CD14-positive monocyte (primary cell): ENCODE measurements around the gene EYA3. TPM values are rescaled to one million over a fixed set of nuclear protein-coding genes. Genes with fewer than 3 reads are reported as not detected.

ENCODE experiments used
- DNase-seq, 3 donors: peaks; one replicate each; pipeline ENCODE4 v3.0.0-alpha.2; 2011 to 2022
- H2AFZ ChIP-seq: 2 replicates; pipeline ENCODE4 v1.6.0; 2012; ENCODE audit warnings: mild to moderate bottlenecking, low read depth, low read length, inconsistent platforms; ENCODE audit not compliant: insufficient read depth, poor library complexity, severe bottlenecking
- H3K27ac ChIP-seq, 2 donors: 1 replicate in 1 of 2; 2 replicates in 1 of 2; pipeline ENCODE4 v1.5.1; 2012 to 2013; ENCODE audit warnings: low read length in 2 of 2, control low read depth in 1 of 2, inconsistent platforms in 1 of 2, low read depth in 1 of 2, mild to moderate bottlenecking in 1 of 2
- H3K27me3 ChIP-seq, 2 donors: one replicate each; pipeline versions ENCODE4 v1.6.0 to v1.6.1; 2011 to 2013; ENCODE audit warnings: low read length in 2 of 2; ENCODE audit not compliant: control insufficient read depth in 2 of 2, insufficient read depth in 2 of 2
- H3K36me3 ChIP-seq, 2 donors: replicated peaks in 1 of 2; 1 replicate in 1 of 2; 2 replicates in 1 of 2; pipeline versions ENCODE4 v1.5.1 to v1.6.1; 2012 to 2013; ENCODE audit warnings: low read length in 2 of 2, control low read depth in 1 of 2, inconsistent platforms in 1 of 2, mild to moderate bottlenecking in 1 of 2; ENCODE audit not compliant: insufficient read depth in 2 of 2, control insufficient read depth in 1 of 2
- H3K4me1 ChIP-seq, 2 donors: 1 replicate in 1 of 2; 2 replicates in 1 of 2; pipeline versions ENCODE4 v1.5.1 to v1.6.1; 2012 to 2013; ENCODE audit warnings: low read length in 2 of 2, control low read depth in 1 of 2, inconsistent platforms in 1 of 2, mild to moderate bottlenecking in 1 of 2, moderate library complexity in 1 of 2; ENCODE audit not compliant: insufficient read depth in 2 of 2, control insufficient read depth in 1 of 2
- H3K4me2 ChIP-seq: replicated peaks from 2 replicates; pipeline ENCODE3; 2012; ENCODE audit warnings: low read length, moderate library complexity, mild to moderate bottlenecking; ENCODE audit not compliant: poor library complexity, severe bottlenecking; ENCODE audit errors: extremely low read depth
- H3K4me3 ChIP-seq, 3 experiments: fragments of 200-600 bp in 1 of 3; sonication (generic) in 1 of 3; replicated peaks in 1 of 3; 1 replicate in 2 of 3; 2 replicates in 1 of 3; pipeline ENCODE4 v1.5.1; 2011 to 2013; ENCODE audit warnings: low read length in 3 of 3, mild to moderate bottlenecking in 3 of 3, control low read depth in 2 of 3, low read depth in 2 of 3, inconsistent platforms in 1 of 3, moderate library complexity in 1 of 3
- H3K79me2 ChIP-seq: 2 replicates; pipeline ENCODE4 v1.6.0; 2012; ENCODE audit warnings: mild to moderate bottlenecking, control low read depth, inconsistent platforms, low read length, moderate library complexity; ENCODE audit not compliant: insufficient read depth
- H3K9ac ChIP-seq: 2 replicates; pipeline ENCODE4 v1.6.0; 2017; ENCODE audit warnings: low read length, mild to moderate bottlenecking; ENCODE audit not compliant: insufficient read depth, poor library complexity, severe bottlenecking
- H3K9me3 ChIP-seq, 2 donors: replicated peaks in 1 of 2; 1 replicate in 1 of 2; 2 replicates in 1 of 2; pipeline versions ENCODE4 v1.5.1 to v1.6.1; 2012 to 2013; ENCODE audit warnings: low read length in 2 of 2, control low read depth in 1 of 2; ENCODE audit not compliant: control insufficient read depth in 1 of 2, insufficient read depth in 1 of 2
- H4K20me1 ChIP-seq: 2 replicates; pipeline ENCODE4 v1.6.0; 2012; ENCODE audit warnings: mild to moderate bottlenecking, low read length, control low read depth, moderate library complexity; ENCODE audit not compliant: insufficient read depth
- H3K27ac Mint-ChIP-seq, 7 donors: one replicate each; pipeline ENCODE4 v1.8.0; 2020; ENCODE audit warnings: mild to moderate bottlenecking in 7 of 7, mixed read lengths in 7 of 7, moderate library complexity in 6 of 7, inconsistent platforms in 2 of 7
- H3K27me3 Mint-ChIP-seq, 3 donors: one replicate each; pipeline ENCODE4 v1.8.0; 2021 to 2022; ENCODE audit warnings: low read depth in 3 of 3, mild to moderate bottlenecking in 3 of 3, mixed read lengths in 3 of 3, moderate library complexity in 3 of 3, inconsistent platforms in 1 of 3
- H3K36me3 Mint-ChIP-seq, 2 donors: one replicate each; pipeline ENCODE4 v1.8.0; 2020; ENCODE audit warnings: mixed read lengths in 2 of 2, inconsistent platforms in 1 of 2, mild to moderate bottlenecking in 1 of 2
- H3K4me1 Mint-ChIP-seq: one replicate; pipeline ENCODE4 v1.8.0; 2020; ENCODE audit warnings: mild to moderate bottlenecking, mixed read lengths
- H3K4me3 Mint-ChIP-seq, 2 donors: one replicate each; pipeline ENCODE4 v1.8.0; 2020; ENCODE audit warnings: mild to moderate bottlenecking in 2 of 2, mixed read lengths in 2 of 2, moderate library complexity in 1 of 2
- H3K9me3 Mint-ChIP-seq, 7 donors: one replicate each; pipeline ENCODE4 v1.8.0; 2020 to 2022; ENCODE audit warnings: mixed read lengths in 7 of 7, mild to moderate bottlenecking in 6 of 7, moderate library complexity in 6 of 7, inconsistent platforms in 2 of 7
- CTCF ChIP-seq: fragments of 200-600 bp; IDR thresholded peaks from one replicate; pipeline ENCODE4 v1.8.0; 2022; ENCODE audit warnings: antibody characterized with exemption, mild to moderate bottlenecking
- WGBS: methylation state at CpG from one replicate; pipeline ENCODE4 v1.1.5; 2013; ENCODE audit warnings: missing lambda C conversion rate; ENCODE audit not compliant: insufficient coverage; 5-methylcytosine and 5-hydroxymethylcytosine counted together
- intact Hi-C, 2 donors: fragments of 100-400 bp; cut with micrococcal nuclease; formaldehyde crosslinking; loops; one replicate each; pipeline versions ENCODE4 v1.15.0 to v1.15.1; 2023
- polyA plus RNA-seq, 3 donors: library from polyadenylated mRNA; depleted of rRNA in 1 of 3; unstranded in 2 of 3; stranded (reverse) in 1 of 3; fragments of 300-500 nt in 2 of 3; fragments of >200 nt in 1 of 3; fragmentation: Illumina TruSeq in 2 of 3; gene quantifications; 1 replicate in 2 of 3; 2 replicates in 1 of 3; pipeline ENCODE4 v1.2.3, GENCODE V29; 2012 to 2021

EYA3 gene
- polyA plus RNA-seq, 3 donors = 3.3 to 21.1 (median 3.7) TPM

DNA sequence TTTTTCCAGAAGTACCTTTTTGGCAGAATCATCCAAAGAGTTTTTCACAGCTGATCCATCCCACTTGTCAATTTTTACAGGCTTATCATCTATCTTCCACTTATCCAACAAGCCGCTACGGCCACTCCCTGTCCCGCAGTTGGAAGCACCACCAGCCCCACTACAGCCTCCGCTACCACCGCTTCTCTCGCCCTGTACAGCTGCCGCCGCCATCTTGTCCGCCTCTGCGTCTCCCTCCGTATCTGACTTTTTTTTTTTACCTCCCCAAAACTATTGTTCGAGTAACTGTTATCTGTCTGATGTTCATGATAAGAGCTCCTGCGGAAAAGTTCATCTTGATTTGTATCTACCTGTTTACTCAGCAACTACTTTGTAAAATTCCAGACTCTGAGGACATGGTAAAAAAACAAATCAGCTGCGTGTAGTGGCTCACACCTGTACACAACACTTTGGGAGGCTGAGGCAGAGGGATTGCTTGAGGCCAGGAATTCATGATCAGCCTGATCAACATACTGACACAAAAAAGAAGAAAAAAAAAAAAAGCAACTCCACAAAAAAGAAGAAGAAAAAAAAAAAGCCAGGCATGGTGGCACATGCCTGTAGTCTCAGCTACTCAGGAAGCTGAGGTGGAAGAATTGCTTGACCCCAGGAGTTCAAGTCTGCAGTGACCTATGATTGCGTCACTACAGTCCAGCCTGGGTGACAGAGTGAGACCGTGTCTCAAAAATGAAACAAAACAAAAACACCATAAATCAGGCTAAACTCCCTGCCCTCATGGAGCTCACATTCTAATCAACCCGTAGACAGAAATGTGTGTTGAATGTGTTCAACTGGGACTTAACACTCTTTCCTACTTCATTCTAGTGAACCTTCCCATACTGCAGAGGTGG is 8.0 kb upstream of the EYA3 start:
- DNase-seq = peak in 2 of 3 donors; percentile 50 to 62
- Histone ChIP-seq H3K27ac (peak overlapping the region in 1 of 2 donors; percentile 51), H2AFZ (peak overlapping the region; percentile 53), H3K36me3 (no peaks in the 10 kb centered on the region), H4K20me1 (no peaks in the 10 kb centered on the region), H3K27me3 (no peaks in the 10 kb centered on the region), H3K9me3 (no peaks in the 10 kb centered on the region), H3K4me1 (peaks cover 8 to 13% of the 10 kb centered on the region in 2 donors), H3K9ac (no peak overlapping the region), H3K4me3 (no peak overlapping the region), H3K79me2 (no peaks in the 10 kb centered on the region), H3K4me2 (no peak overlapping the region)
- Mint-ChIP-seq H3K4me3 (no peak overlapping the region), H3K27me3 (no peaks in the 10 kb centered on the region), H3K9me3 (peaks cover 0 to 8% (median 3%) of the 10 kb centered on the region in 7 donors), H3K27ac (peak overlapping the region in 6 of 7 donors; percentile 12 to 83 (median 64)), H3K4me1 (peaks cover 16% of the 10 kb centered on the region), H3K36me3 (peaks cover 0 to 5% of the 10 kb centered on the region in 2 donors)
- intact Hi-C loops = no loop called here
- 96% methylated on average over 11 of the region's 17 CpGs for WGBS
- no peak for TF ChIP-seq CTCF

DNA sequence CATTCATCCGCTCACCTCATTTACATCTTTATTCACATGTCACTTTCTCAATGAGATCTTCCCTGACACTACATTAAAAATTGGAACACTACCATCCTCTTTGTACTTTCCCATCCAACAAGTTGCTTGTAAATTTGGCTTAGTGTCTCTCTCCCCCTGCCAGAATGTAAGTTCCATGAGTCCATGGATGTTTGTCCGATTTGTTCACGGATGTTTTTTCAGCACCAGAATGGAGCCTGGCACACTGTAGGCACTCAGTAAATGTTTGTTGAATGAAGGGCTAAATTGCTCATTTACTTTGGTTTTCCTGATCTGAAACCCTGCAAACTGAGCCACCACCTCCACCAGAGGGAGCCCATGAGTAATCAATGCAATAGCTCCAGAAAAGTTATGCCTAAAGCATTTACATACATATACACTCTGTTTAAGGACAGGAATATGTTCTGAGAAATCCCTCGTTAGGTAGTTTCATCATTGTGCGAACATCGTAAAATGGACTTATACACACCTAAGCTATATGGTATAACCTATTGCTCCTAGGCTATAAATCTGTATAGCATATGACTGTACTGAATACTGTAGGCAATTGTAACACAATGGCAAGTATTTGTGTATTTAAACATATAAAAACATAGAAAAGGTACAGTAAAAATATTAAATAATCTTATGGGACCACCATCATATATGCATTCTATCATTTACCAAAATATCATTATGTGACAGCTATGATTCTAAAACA is 2.8 kb upstream of the EYA3 start:
- 100% methylated on average over 1 of the region's 6 CpGs for WGBS
- Histone ChIP-seq H3K27ac (peak overlapping the region in 1 of 2 donors; percentile 3), H3K9ac (no peak overlapping the region), H3K4me3 (no peak overlapping the region), H3K4me2 (no peak overlapping the region), H2AFZ (peak overlapping the region; percentile 67), H4K20me1 (peaks cover 5% of the 10 kb centered on the region), H3K79me2 (peaks cover 22% of the 10 kb centered on the region), H3K9me3 (no peaks in the 10 kb centered on the region), H3K36me3 (no peaks in the 10 kb centered on the region), H3K4me1 (peaks cover 22 to 25% of the 10 kb centered on the region in 2 donors), H3K27me3 (no peaks in the 10 kb centered on the region)
- peaks cover 0 to 2% (median 0%) of the 10 kb centered on the region in 7 donors for H3K9me3 Mint-ChIP-seq
- H3K27ac Mint-ChIP-seq = peak overlapping the region; percentile 66 to 90 (median 75)
- peak; percentile 89 for TF ChIP-seq CTCF
- peaks cover 0 to 2% (median 0%) of the 10 kb centered on the region in 3 donors for H3K27me3 Mint-ChIP-seq
- H3K4me1 Mint-ChIP-seq = peaks cover 24% of the 10 kb centered on the region
- no peaks in the 10 kb centered on the region for H3K36me3 Mint-ChIP-seq
- intact Hi-C loops = loop anchor here (2.0 to 5.0 kb wide), 7 partner anchors 16 to 118 kb away; no protein-coding TSS in a partner anchor
- DNase-seq = peak; percentile 75 to 81 (median 80)
- no peak overlapping the region for H3K4me3 Mint-ChIP-seq
